ENCODE results near the gene TFDP2. TPM values are rescaled to one million over a fixed set of nuclear protein-coding genes. Genes with fewer than 3 reads are reported as not detected.

Gene TFDP2
- total and polyA plus RNA-seq, 9 of the 15 experiments (the other 6 are each of a cell fraction or from before 2014, with no cell fraction given), result 95.6 to 179 (median 126) TPM

- no peak for FAIRE-seq
- no peak overlapping the region for H3K4me2 ChIP-seq (ENCODE audit: insufficient read depth, low read length)
These were observed 148.9 kb downstream of the TFDP2 start for GRCh38 chr3:142000325-142000870.

More at GRCh38 chr3:142000325-142000870, 148.9 kb downstream of the TFDP2 start:
- H3K9me3 ChIP-seq (replicated peaks; ENCODE audit: control insufficient read depth, insufficient read depth, low read depth, low read length), result no peaks in the 10 kb centered on the region
- peaks cover 58% of the 10 kb centered on the region for H3K36me3 ChIP-seq (ENCODE audit: control insufficient read depth, insufficient read depth, low read length)
- 94% methylated on average over 2 of the region's 2 CpGs for WGBS (ENCODE audit: insufficient coverage, low coverage, missing lambda C conversion rate)
- intact Hi-C loops (cut with micrococcal nuclease), result no loop called here
- H3K4me1 ChIP-seq (replicated peaks in 1 of 2; ENCODE audit: control insufficient read depth in 2 of 2, insufficient read depth in 2 of 2, low read length in 2 of 2), result no peaks in the 10 kb centered on the region; a peak in 1 of 5 replicates
- peaks cover 31% of the 10 kb centered on the region; the same call in 2 of the 3 replicates for H3K79me2 ChIP-seq (ENCODE audit: control insufficient read depth, insufficient read depth, low read length)
- DNase-seq (ENCODE audit: extremely low read depth in 1 of 4, low spot score in 3 of 4), result no peak
- no peak overlapping the region for H3K27ac ChIP-seq (ENCODE audit: extremely low read depth, low read depth, low read length)
- TF ChIP-seq ATF7 (IDR thresholded peaks at IDR 0.05) (no peak), NFE2 (IDR thresholded peaks at IDR 0.05; ENCODE audit: low read depth) (no peak)
- TF ChIP-seq, protein P1, sequence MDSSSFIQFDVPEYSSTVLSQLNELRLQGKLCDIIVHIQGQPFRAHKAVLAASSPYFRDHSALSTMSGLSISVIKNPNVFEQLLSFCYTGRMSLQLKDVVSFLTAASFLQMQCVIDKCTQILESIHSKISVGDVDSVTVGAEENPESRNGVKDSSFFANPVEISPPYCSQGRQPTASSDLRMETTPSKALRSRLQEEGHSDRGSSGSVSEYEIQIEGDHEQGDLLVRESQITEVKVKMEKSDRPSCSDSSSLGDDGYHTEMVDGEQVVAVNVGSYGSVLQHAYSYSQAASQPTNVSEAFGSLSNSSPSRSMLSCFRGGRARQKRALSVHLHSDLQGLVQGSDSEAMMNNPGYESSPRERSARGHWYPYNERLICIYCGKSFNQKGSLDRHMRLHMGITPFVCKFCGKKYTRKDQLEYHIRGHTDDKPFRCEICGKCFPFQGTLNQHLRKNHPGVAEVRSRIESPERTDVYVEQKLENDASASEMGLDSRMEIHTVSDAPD (CRISPR knock-in tag; IDR thresholded peaks at IDR 0.05), result no peak
- no TSS peak for BruUV-seq (replicated peaks)
- POLR2A ChIA-PET, result no interaction called here
- no peaks in the 10 kb centered on the region for H3K9me1 ChIP-seq (ENCODE audit: control insufficient read depth, insufficient read depth, low read length)
- H2AFZ ChIP-seq (ENCODE audit: low read depth, low read length), result no peak overlapping the region
- in situ Hi-C loops (cut with MboI), result no loop called here
- H4K20me1 ChIP-seq (replicated peaks; ENCODE audit: control insufficient read depth, insufficient read depth, low read length), result 0 out of 2 replicates have a peak, but pooled peaks cover 4% of the 10 kb centered on the region
- ATAC-seq, result no peak
- CTCF ChIA-PET (ENCODE audit: low intra/inter-chr PET ratio), result no interaction called here
- H3K27me3 ChIP-seq (ENCODE audit: control insufficient read depth in 2 of 2, insufficient read depth in 2 of 2, low read length in 2 of 2), result no peaks in the 10 kb centered on the region
- no peak overlapping the region for H3K4me3 ChIP-seq
- no peak overlapping the region for H3K9ac ChIP-seq (ENCODE audit: insufficient read depth in 1 of 2, low read depth in 2 of 2, low read length in 2 of 2)

All from K562 (cell line).